MV-4-11 (cell line): ENCODE data around the gene TRPM8.
A peak's percentile ranks its signal among the peaks of the same experiment; 100 is the strongest.

Experiments
- DNase-seq: peaks from one replicate; lab custom pipeline; 2025; lab: John Stamatoyannopoulos, UW

TRPM8 gene

GRCh38 chr2:234001380-234002160, 84.4 kb downstream of the TRPM8 start:
- DNase-seq = peak; percentile 35

- no peak for DNase-seq
Measured at GRCh38 chr2:234002281-234002680, 85.1 kb downstream of the TRPM8 start.

- peak; percentile 91 for DNase-seq
Measured at GRCh38 chr2:234003972-234004617, 86.9 kb downstream of the TRPM8 start.

- no peak for DNase-seq
Measured at GRCh38 chr2:234005126-234005525, 88.0 kb downstream of the TRPM8 start.

GRCh38 chr2:234006501-234006900, 89.3 kb downstream of the TRPM8 start:
- DNase-seq = no peak

GRCh38 chr2:234014427-234014826, 97.3 kb downstream of the TRPM8 start:
- DNase-seq = no peak

- no peak for DNase-seq
Measured at GRCh38 chr2:234015861-234016260, 98.7 kb downstream of the TRPM8 start.

GRCh38 chr2:234019896-234020295, 102.7 kb downstream of the TRPM8 start:
- DNase-seq = no peak

- no peak for DNase-seq
Measured at GRCh38 chr2:234020332-234020731, 103.2 kb downstream of the TRPM8 start.

- DNase-seq = no peak
Measured at GRCh38 chr2:234022424-234022823, 105.3 kb downstream of the TRPM8 start.

GRCh38 chr2:234024304-234024703, 107.1 kb downstream of the TRPM8 start:
- DNase-seq = no peak

GRCh38 chr2:234025466-234025865, 108.3 kb downstream of the TRPM8 start:
- peak; percentile 65 for DNase-seq

- no peak for DNase-seq
Measured at GRCh38 chr2:234025891-234026401, 108.8 kb downstream of the TRPM8 start.

GRCh38 chr2:234026693-234027254, 109.6 kb downstream of the TRPM8 start:
- DNase-seq = no peak

- peak; percentile 46 for DNase-seq
Measured at GRCh38 chr2:234027641-234028040, 110.5 kb downstream of the TRPM8 start.

GRCh38 chr2:234029150-234029733, 112.1 kb downstream of the TRPM8 start:
- no peak for DNase-seq

GRCh38 chr2:234031207-234031606, 114.0 kb downstream of the TRPM8 start:
- no peak for DNase-seq

GRCh38 chr2:234032279-234032856, 115.2 kb downstream of the TRPM8 start:
- DNase-seq = no peak

GRCh38 chr2:234033174-234033573, 116.0 kb downstream of the TRPM8 start:
- DNase-seq = no peak

GRCh38 chr2:234033885-234034284, 116.7 kb downstream of the TRPM8 start:
- DNase-seq = no peak

GRCh38 chr2:234038076-234038802, 121.1 kb downstream of the TRPM8 start:
- DNase-seq = no peak

- DNase-seq = no peak
Measured at GRCh38 chr2:234044157-234044556, 127.0 kb downstream of the TRPM8 start.
